Putamen (tissue), 1 donor: Measurements from ENCODE around the gene PPP1R10.
A peak's percentile ranks its signal among the peaks of the same experiment; 100 is the strongest.

Experiments
- DNase-seq: peaks from one replicate; pipeline ENCODE4 v3.0.0-alpha.2; 2016; ENCODE audit warnings: low spot score

The PPP1R10 gene

DNA sequence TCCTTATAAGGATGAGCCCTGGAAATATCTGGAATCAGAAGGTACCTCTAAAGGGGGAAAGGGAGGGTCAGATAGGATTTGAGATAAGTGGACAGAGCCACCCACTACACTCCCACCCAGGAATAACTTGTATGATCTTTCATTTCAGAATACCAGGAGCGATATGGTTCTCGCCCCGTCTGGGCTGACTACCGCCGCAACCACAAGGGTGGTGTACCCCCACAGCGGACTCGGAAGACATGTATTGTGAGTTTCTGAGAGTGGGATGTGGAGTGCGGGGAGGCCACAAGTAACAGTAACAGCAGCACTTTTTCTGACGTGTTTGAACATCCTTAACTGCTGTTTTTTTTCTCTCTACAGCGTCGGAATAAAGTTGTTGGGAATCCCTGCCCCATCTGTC lies 2.5 kb upstream of the PPP1R10 start:
- no peak for DNase-seq

DNA sequence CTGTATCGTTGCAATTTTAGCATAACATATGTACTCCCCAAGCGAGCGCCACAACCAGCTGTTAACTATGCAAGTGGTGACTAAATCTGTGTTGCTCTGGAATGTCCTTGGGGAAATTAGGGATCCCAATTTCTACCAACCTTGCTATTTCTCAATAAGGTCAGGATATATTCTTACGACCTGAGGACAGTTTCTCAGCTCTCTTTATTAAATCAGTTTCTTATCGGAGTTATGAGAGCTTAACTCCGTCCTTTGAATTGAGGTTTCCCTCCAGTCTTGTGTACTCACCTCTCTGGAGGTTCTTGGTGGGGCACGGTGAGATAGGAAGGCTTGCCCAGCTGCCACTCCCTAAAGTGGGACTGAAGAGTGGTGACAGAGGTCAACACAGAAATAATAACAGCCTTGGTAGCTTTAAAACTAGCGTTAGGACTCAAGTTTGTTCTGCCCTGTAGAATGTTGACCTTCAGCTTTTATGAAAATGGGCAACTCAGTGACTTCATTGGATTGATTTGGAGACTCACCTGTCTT lies 1.3 kb upstream of the PPP1R10 start:
- no peak for DNase-seq

DNA sequence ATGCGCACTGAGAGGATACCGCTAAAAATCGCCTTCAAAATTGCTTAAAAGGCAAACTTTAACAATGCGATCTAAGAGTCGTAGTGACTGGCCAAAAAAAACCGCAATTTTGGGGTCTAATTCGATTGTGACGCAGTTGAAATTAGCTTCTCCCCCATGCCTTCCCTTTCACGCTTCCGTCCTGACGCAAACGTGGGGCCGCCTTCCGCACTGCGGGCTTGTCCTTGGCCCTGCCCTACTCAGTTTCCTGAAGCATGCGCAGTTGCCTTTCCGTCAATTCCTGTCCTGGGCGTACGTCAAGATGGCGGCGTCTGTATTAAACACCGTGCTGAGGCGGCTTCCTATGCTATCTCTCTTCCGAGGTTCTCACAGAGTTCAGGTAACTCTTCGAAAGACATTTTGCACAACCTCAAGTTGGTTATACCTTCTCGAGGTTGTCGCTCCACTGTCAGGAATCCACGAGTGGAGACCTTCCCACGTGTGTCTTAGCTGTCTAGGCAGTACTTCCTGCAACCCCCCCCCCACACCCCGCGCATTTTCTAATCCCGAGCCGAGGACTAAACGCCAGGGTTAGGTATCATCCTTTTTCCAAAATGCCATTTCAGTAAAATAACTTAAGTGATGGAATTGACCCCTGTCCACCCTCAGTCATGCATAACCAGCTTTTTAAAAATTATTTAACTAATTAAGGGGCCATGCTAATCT lies 674 bp upstream of the PPP1R10 start, which contains the start of gene MRPS18B:
TSS of gene MRPS18B (plus strand) at position 276 of the 705 bp plus-strand sequence. CDS start at position 302, 26 bp downstream.
- DNase-seq, result peak; percentile 99

DNA sequence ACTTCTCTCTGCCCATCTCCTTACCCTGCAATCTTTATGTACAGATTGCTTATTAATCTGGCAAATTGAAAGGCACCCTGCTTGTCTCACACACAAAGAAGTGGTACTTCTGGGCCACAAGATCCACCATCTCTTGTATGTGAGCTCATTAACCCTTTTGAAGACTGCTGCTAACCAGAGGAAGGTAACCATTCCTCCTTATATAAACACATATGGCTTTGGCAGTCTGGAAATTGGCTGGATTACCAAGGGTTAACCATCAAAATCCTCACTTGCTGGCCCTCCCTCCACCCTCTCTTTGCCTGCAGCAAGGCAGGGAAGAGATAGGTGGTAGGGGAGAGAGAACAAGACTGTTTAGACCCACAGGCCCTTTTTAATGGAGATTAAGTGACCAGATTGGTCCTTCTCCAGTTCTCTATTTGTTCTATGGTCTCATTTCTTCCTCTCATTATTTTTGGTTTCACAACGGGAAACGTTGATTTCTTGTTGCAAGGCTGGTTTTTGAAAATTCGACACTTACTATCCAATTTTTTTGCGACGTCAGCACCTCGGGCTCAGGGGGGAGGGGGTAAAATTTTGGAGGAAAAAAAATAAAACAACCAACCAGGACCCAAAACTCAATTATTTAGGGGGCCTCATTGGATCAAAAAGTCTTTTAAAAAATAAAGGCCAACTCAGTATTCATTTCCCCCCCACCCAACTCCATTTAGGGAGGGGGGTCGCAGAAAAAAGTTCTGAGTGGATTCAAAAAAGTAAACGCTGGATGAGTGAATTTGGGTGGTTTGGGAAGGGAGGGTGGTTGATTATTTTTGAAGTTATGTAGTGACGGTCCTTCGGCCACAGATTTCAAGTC lies 859 bp downstream of the PPP1R10 start:
- no peak for DNase-seq

DNA sequence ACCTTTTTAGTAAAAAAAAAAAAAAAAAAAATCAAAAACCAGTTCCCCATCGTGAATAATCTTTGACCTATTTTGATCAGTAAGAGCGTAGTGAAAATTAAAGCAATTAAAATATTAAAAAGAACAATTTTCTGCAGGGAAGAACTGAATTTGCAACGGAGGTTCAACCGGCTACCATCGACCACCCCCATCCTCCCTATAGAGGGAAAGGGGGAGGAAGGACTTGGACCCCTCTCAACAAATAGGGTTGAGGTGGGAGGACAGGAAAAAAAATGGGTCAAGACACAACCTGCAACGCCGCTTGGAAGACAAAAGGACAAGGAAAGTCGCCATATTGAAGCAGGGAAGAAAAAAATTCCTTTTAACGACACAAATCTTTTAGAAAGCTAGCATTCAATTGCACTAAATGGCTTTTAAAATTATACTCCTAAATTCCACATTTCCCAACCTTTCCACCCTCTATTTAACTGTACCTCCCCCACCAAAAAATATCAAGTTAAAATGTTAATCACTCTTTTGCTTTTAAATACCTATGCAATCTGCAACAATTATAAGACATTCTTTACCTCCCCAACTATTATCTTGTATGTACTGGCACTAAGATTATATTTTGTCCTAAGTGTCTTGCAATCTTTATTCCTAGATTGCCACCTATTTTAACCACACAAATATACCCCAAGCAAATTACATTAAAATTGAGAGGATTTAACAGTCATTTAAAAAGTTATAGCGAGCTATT lies 1.7 kb downstream of the PPP1R10 start:
- peak; percentile 79 for DNase-seq

DNA sequence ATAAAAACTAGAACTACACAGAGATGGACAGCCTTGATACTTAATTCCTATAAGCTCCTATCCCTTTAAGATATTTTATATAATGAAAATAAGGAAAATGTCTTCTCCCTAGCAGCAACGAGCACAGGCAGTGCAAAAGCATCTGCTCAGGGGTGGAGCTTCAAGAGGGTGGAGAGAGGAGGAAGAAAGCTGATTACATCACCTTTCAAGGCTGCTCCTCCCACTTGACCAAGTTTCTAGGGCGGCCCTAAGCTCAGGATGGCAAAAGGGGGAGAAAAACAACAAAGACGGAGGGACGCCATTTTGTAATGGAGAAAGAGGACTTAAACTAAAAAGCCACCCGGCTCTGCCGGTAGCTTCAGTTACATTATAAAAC lies 2.2 kb downstream of the PPP1R10 start:
- DNase-seq, result peak; percentile 99

DNA sequence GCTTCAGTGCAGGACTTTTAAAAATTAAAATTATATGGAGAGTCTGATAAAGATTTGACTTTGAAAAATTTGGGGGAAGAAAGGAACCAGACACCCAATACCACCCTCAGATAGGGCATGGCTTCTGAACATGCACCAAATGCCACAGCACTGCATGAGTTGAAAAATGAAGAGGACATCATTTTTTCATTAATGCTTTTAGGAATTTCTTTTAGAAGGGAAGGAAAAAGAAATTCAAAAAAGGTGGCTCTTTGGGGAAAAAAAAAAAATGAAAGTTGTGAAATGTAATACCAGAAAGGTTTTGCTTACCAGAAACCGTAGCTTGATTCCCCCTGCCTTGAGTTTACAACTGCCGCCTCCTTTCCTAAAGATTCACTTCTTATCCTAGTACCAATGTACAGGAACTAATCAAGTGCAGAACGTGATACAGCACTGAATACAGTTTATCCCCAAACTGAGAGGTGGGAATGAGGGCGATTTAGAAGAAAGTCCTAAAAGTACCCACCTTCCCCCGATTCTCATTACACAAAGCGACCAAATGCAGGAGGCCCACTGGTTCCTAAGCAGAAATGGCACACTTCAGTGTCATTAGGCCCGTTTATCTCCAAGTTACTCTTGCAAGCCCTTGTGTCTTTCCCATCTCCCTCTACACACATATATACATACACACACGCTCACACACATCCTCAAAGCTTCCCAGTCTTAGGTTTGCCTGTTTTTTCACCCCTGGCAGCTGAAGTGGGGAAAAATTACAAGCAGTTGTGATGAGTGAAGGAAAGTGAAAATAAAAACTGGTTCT lies 2.8 kb downstream of the PPP1R10 start:
- no peak for DNase-seq

DNA sequence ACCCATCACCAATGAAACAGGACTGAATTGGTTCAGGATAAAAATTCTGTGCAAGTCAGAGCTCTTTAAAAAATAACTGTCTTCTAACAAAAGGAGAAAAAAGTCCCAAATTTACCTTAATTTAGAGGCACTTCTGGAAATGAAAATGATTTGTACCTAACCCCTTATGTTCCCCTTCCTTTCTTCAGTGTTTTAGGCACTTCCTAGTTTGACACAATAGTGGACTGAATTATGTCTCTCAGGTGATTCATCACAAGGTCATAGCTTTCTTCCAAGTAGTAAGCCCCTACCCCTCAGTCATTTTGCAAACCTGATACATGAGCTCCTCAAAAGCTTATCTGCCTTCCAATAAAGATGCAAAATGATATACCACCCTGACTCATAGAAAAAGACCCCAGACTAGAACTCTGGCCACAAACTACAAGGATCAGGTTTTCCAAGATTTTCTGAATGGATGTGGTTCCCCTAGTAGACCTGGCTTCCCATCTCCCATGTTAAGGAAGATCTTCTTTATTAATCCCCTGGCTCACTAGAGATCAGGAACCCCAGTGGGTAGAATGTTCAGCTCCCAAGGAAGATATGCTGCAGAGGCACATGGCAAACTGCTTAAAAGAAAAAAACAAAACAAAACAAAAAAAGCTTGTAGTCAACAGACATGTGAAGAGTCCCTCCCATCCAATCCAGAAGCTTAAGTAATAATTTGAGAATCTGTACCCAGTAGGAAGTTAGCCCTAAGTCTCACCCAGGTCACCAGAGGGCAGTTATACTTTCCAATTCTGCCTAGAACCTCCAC lies 3.6 kb downstream of the PPP1R10 start:
- DNase-seq, result no peak

DNA sequence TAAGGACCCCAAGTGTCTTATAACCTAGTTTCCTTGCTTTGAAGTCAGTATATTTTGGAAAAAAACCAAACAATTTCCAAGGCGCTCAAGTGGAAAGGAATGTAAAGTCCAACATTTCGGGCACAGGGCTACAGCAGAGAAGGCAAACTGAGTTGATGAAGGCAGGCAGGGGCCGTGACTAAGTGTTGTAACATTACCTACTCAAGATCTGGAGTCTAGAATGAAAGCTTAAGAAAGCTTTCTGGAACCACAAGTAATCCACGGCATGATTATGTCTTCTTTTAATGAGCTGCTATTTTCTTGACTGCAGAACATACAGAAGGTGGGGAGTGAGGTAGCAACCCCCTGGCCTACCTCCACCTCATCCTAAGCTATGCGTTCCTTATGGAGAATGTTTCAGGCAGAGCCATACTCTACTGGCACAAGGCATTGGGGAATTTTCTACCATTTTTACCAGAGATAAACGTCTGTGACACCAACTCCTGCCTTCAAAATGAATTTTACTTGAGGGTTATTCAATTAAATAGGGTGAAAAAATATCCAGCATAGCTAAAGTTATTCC lies 4.3 kb downstream of the PPP1R10 start:
- no peak for DNase-seq

DNA sequence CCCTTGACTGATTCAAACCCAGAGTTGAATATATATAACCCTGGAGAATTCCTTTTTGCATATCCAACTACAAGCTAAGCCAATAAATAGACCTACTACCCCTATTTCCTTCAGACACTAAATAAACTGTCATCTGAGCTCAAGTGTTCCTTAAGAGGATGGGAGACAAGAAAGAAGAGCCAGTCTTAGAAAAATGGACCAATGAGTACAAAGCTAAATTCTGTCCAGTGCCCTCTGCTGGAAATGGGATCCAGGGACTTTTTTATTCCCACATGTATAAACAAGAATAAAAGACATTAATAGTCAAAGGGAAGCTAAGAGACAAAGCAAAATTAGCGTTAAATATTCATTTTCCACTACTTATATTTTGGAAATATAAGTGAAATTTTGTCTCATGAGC lies 4.8 kb downstream of the PPP1R10 start:
- no peak for DNase-seq

DNA sequence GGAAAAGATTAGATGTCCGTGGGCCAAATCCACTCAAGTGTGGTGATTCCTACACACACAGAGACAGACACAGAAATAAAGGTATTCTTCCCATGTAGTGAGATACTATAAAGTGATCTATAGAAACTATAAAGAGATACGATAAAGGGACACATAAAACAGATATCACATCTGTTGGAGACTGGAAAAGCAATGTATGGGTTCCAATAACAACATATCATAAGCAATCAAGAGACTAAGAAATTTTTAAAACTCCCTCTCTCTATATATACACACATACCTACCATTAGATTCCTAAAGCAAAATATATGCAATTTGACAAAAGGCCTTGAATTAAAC lies 5.2 kb downstream of the PPP1R10 start:
- DNase-seq, result no peak

DNA sequence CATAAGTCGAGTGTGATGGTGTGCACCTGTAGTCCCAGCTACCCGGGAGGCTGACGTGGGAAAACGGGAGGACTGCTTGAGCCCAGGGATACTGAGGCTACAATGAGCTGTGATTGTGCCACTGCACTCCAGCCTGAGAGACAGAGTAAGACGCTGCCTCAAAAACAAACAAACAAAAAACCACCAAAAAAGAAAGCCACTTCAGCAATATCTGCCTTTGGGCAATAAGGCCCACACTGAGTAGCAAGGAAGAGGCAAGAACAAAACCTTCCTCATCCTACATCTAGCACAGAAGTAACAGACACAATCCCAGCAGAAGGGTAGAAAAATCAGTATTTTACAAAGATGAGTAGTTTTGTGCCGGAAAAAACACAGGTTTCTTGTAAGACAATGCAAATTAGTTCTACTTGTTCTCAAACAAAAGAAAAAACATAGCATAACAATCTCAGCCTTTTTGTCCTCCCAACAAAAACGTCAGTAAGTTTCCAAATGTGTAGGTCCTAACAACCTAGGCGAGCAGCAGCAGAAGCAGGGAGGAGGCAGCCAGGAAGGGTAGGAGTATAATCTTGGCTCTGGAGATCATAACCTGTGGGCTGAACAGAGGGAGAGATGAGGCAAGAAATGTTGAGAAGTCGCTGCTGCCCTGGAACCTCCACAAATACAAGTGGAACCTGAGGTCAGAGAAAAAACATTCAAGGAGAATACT lies 5.7 kb downstream of the PPP1R10 start:
- DNase-seq, result peak; percentile 54

DNA sequence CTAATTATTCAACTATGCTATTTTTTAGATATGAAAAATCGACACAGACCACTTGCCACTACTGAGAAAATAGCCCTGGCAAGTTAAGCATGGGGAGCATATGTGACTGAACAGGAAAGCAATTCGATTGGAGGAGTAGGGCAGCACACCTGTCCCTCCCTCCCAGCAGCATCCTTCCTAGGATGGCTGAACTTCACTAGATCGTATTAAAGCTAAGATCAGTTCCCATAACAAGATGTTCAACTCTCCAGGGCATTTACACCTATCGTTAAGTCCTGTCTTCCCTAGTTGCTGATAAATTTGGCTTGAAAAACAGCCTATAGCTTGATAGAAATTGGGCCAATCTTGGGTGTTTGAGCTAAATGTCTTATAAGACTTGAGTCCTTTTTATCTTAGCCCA lies 7.0 kb downstream of the PPP1R10 start:
- DNase-seq, result no peak

DNA sequence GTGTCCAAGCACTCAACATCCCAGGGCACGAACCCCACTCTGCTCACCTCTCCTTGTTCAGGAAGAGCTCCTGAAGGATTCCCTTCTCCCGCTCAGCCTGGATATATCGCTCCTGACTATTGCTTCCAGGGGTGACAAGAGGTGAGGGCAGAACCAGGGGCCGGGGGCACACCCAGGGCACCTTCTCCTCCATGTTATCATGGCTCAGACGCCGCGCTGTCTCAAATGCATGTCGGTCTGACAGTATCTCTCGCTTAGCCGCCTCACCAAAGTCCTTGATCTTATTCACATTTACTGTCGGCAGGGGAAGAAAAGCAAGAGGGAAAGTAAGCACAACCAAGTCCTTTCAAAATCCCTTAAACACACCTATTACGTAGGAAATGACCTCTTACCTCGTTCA lies 13.1 kb downstream of the PPP1R10 start:
- DNase-seq, result no peak

DNA sequence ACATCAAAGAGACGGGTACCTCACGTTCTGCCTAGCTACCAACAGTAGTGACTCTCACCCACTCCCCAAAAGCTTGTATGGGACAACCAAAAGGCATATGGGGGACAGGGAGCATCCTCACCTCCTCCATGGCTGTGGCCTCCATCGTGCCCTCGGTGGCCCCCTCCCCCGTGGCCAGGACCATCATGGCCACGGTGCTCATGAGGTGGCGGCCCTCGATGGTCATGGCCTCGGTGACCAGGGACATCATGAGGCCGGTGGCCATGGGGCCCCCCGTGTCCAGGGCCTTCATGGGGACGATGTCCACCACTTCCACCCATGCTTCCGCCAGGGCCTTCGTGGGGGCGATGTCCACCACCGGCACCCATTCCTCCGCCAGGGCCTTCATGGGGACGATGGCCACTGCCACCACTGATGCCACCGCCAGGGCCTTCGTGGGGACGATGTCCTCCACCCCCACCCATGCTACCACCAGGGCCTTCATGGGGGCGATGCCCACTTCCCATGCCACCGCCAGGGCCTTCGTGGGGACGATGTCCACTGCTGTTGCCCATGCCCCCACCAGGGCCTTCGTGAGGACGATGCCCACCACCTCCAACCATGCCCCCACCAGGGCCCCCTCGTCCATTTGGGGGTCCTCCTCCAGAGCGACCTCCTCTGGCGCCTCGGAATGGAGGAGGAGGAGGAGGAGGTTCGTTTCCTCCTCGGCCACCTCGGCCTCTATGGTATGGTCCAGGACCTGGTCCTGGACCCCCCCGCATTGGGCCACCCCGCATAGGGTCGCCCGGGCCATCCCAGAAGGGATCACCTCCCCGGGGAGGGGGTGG lies 15.0 kb downstream of the PPP1R10 start:
- DNase-seq, result no peak

DNA sequence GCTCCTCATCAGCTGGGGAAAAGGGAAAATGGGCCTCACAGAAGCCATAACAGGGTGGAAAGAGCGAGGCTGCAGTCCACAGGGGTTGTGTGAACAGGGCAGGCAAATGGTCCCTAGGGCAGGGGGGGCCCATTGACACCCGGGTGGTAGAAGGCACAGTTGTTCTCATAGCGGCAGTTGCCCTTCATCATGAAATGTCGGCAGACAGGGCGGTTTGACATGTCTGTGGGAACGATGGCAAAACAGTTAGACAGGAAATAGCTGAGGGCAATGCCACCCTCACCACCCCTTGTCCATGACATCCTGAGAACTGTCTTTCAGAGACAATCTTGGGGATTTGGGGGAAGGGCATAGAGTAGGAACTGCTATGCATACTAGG lies 15.6 kb downstream of the PPP1R10 start:
- DNase-seq, result no peak

DNA sequence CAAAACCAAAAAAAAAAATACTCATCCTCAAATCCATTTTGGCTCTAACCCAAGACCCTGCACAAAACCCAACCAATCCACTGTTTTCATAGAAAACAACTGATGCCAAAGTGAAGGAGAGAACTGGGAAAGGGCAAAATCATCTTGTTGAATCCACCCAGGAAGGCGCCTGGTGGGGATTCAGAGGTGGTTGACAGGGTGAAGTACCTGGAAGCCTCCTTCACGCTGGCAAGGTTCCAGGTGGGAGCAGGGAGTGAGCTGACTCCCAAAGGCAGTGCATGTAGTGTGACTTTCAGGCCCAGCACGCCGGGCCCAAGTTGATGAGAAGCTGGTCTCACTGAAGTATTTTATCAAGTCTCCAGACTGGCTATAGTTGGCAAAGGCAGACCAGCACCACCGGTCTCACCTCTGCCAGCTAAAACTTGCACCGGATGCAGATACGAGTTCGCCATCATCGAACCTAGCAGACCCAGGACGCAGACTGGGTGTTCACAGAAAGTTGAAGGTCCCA lies 16.5 kb downstream of the PPP1R10 start:
- DNase-seq, result no peak

DNA sequence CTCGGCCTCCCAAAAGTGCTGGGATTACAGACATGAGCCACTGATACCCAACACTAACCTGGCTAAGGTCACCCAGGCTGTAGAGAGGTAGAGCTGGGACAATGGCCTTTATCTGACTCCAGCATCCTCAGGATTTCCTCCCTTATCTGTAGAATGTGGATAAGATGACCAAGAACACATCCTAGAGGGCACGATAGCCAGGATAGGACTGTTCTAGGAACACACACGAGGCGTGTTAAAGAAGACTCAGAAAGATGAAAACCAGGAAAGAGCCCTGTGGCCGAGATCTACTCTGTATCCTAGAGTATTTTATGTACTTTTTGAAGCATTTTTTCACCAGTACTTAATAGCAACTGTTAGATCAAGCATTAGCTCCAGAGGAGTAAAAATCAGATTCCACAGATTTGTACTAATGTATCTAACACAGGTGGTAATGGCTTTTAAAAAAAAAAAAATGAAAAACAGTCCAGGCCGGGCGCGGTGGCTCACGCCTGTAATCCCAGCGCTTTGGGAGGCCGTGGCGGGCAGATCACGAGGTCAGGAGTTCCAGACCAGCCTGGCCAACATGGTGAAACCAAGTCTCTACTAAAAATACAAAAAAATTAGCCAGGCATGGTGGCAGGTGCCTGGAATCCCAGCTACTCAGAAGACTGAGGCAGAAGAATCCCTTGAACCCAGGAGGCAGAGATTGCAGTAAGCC lies 17.3 kb downstream of the PPP1R10 start:
- DNase-seq, result no peak
